SK-N-MC (cell line): ENCODE data around the gene F10.

Source experiments
- EZH2 ChIP-seq: fragments of 200-600 bp; sonication (generic); IDR thresholded peaks from one replicate; pipeline ENCODE4 v1.6.1; 2017; ENCODE audit warnings: antibody characterized with exemption
- POLR2AphosphoS5 ChIP-seq: IDR thresholded peaks from 2 replicates; pipeline ENCODE4 v1.6.1; 2012; ENCODE audit warnings: mild to moderate bottlenecking, low read depth, low read length, borderline replicate concordance

GRCh38 chr13:113116871-113117271 lies 5.7 kb upstream of the F10 start:
- TF ChIP-seq POLR2AphosphoS5 (no peak), EZH2 (no peak)
